ENCODE data around the gene SYCE1L. TPM values are rescaled to one million over a fixed set of nuclear protein-coding genes. Genes with fewer than 3 reads are reported as not detected.

The SYCE1L gene
- polyA plus RNA-seq, 1 donor (not counting 4 experiments of a cell fraction or from before 2014, with no cell fraction given): 0.21 TPM

DNA sequence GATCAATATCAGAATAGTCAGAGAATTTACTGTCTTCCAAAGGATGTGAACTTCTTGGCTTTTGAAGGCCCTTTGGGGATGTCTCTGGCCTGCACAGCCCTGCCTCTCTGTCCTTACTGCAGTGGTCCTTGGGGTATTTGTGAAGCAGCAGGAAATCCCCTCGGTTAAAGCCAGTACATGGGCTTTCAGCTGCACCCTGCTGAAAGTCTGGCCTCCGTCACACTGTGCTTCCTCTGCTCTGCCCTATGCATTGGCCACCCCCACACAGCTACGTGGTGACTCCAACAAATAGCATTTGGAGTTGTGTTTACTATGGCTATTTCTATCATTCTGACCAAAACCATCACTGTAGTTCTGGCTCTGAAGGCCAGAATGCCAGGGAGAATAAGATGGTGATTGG, 21.2 kb downstream of the SYCE1L start:
- no peak for FAIRE-seq
- Histone ChIP-seq H3K79me2 (ENCODE audit: control insufficient read depth, insufficient read depth, low read length) (no peaks in the 10 kb centered on the region), H3K27ac (ENCODE audit: control insufficient read depth, insufficient read depth, low read length) (no peak overlapping the region), H3K9ac (ENCODE audit: control insufficient read depth, extremely low read depth, insufficient read depth, low read length) (no peak overlapping the region), H4K20me1 (ENCODE audit: control insufficient read depth, extremely low read depth, insufficient read depth, low read length) (no peaks in the 10 kb centered on the region), H3K9me3 (ENCODE audit: control insufficient read depth, low read depth, low read length) (no peaks in the 10 kb centered on the region), H2AFZ (ENCODE audit: control insufficient read depth, low read length) (no peak overlapping the region), H3K4me1 (ENCODE audit: control insufficient read depth, extremely low read depth, insufficient read depth, low read length) (no peaks in the 10 kb centered on the region), H3K9me1 (ENCODE audit: control insufficient read depth, extremely low read depth, insufficient read depth, low read length) (no peaks in the 10 kb centered on the region), H3K27me3 (ENCODE audit: control insufficient read depth, extremely low read depth, insufficient read depth, low read length) (no peaks in the 10 kb centered on the region), H3K4me3 (ENCODE audit: control insufficient read depth in 2 of 3, extremely low read depth in 1 of 3, insufficient read depth in 2 of 3, low read depth in 1 of 3, low read length in 3 of 3) (no peak overlapping the region), H3K4me2 (ENCODE audit: control insufficient read depth, extremely low read depth, insufficient read depth, low read depth, low read length) (no peak overlapping the region), H3K36me3 (ENCODE audit: control insufficient read depth in 2 of 2, extremely low read depth in 1 of 2, insufficient read depth in 2 of 2, low read length in 2 of 2) (no peaks in the 10 kb centered on the region)
- no peak for DNase-seq (ENCODE audit: low read depth, low spot score)
- dilution Hi-C loops (cut with MboI; ENCODE audit: extremely low pct_ligation_motif_present, low sequenced_read_pairs): no loop called here
- TF ChIP-seq EZH2 (IDR thresholded peaks at IDR 0.05; ENCODE audit: low read length): no peak
- TF ChIP-seq, protein P1, sequence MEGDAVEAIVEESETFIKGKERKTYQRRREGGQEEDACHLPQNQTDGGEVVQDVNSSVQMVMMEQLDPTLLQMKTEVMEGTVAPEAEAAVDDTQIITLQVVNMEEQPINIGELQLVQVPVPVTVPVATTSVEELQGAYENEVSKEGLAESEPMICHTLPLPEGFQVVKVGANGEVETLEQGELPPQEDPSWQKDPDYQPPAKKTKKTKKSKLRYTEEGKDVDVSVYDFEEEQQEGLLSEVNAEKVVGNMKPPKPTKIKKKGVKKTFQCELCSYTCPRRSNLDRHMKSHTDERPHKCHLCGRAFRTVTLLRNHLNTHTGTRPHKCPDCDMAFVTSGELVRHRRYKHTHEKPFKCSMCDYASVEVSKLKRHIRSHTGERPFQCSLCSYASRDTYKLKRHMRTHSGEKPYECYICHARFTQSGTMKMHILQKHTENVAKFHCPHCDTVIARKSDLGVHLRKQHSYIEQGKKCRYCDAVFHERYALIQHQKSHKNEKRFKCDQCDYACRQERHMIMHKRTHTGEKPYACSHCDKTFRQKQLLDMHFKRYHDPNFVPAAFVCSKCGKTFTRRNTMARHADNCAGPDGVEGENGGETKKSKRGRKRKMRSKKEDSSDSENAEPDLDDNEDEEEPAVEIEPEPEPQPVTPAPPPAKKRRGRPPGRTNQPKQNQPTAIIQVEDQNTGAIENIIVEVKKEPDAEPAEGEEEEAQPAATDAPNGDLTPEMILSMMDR (optimal IDR thresholded peaks at IDR 0.05 in 1 of 3, IDR thresholded peaks at IDR 0.05 in 1 of 3, conservative IDR thresholded peaks at IDR 0.05 in 1 of 3; ENCODE audit: extremely low read depth in 1 of 3, insufficient read depth in 2 of 3, low read length in 3 of 3): no peak

DNA sequence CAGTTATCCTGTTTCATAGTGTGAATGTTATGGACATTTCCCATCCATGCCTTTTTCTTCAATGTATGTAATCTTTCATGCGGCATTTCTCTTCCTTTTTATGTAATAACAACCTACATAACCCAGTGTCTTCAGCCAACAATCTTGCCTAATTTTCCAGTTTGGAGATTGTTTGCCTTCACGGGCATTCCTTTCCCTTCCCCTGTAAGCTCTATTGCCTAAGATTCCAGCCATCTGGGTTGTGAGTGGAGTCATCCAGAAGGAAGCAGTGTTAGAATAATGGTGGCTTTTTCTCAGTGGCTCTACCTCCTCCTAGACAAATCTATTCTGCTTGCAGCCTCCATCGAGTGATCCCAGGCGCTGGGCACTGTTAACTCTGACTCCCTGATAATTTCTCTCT, 22.3 kb downstream of the SYCE1L start:
- Histone ChIP-seq H3K4me2 (ENCODE audit: control insufficient read depth, extremely low read depth, insufficient read depth, low read depth, low read length) (no peak overlapping the region), H4K20me1 (ENCODE audit: control insufficient read depth, extremely low read depth, insufficient read depth, low read length) (no peaks in the 10 kb centered on the region), H3K36me3 (ENCODE audit: control insufficient read depth in 2 of 2, extremely low read depth in 1 of 2, insufficient read depth in 2 of 2, low read length in 2 of 2) (no peaks in the 10 kb centered on the region), H3K9me1 (ENCODE audit: control insufficient read depth, extremely low read depth, insufficient read depth, low read length) (no peaks in the 10 kb centered on the region), H3K27ac (ENCODE audit: control insufficient read depth, insufficient read depth, low read length) (no peak overlapping the region), H3K4me3 (ENCODE audit: control insufficient read depth in 2 of 3, extremely low read depth in 1 of 3, insufficient read depth in 2 of 3, low read depth in 1 of 3, low read length in 3 of 3) (no peak overlapping the region), H3K9ac (ENCODE audit: control insufficient read depth, extremely low read depth, insufficient read depth, low read length) (no peak overlapping the region), H2AFZ (ENCODE audit: control insufficient read depth, low read length) (no peak overlapping the region), H3K27me3 (ENCODE audit: control insufficient read depth, extremely low read depth, insufficient read depth, low read length) (no peaks in the 10 kb centered on the region), H3K4me1 (ENCODE audit: control insufficient read depth, extremely low read depth, insufficient read depth, low read length) (no peaks in the 10 kb centered on the region), H3K9me3 (ENCODE audit: control insufficient read depth, low read depth, low read length) (no peaks in the 10 kb centered on the region), H3K79me2 (ENCODE audit: control insufficient read depth, insufficient read depth, low read length) (no peaks in the 10 kb centered on the region)
- FAIRE-seq (no peak), DNase-seq (ENCODE audit: low read depth, low spot score) (no peak)
- no peak for TF ChIP-seq EZH2 (IDR thresholded peaks at IDR 0.05; ENCODE audit: low read length)
- TF ChIP-seq, protein P1 (optimal IDR thresholded peaks at IDR 0.05 in 1 of 3, IDR thresholded peaks at IDR 0.05 in 1 of 3, conservative IDR thresholded peaks at IDR 0.05 in 1 of 3; ENCODE audit: extremely low read depth in 1 of 3, insufficient read depth in 2 of 3, low read length in 3 of 3): no peak
- dilution Hi-C loops (cut with MboI; ENCODE audit: extremely low pct_ligation_motif_present, low sequenced_read_pairs): no loop called here

Data from keratinocyte (primary cell).